Measurements from ENCODE around the gene GGA1.
A peak's percentile ranks its signal among the peaks of the same experiment; 100 is the strongest.
"Not testable (repeated sequence)": the region's sequence is repeated elsewhere in the genome, so short reads cannot be mapped to it uniquely, and the experiment has no call there.

The GGA1 gene

GRCh38 chr22:37656583-37656982, 47.9 kb downstream of the GGA1 start:
- not testable (repeated sequence) for DNase-seq

GRCh38 chr22:37657590-37658132, 49.0 kb downstream of the GGA1 start:
- no peak for DNase-seq

GRCh38 chr22:37658133-37659065, 49.8 kb downstream of the GGA1 start, which contains the start of gene PDXP:
PDXP (plus strand) TSS chr22:37658723; CDS start chr22:37658783, 60 bp downstream.
- DNase-seq: peak; percentile 98

DNA sequence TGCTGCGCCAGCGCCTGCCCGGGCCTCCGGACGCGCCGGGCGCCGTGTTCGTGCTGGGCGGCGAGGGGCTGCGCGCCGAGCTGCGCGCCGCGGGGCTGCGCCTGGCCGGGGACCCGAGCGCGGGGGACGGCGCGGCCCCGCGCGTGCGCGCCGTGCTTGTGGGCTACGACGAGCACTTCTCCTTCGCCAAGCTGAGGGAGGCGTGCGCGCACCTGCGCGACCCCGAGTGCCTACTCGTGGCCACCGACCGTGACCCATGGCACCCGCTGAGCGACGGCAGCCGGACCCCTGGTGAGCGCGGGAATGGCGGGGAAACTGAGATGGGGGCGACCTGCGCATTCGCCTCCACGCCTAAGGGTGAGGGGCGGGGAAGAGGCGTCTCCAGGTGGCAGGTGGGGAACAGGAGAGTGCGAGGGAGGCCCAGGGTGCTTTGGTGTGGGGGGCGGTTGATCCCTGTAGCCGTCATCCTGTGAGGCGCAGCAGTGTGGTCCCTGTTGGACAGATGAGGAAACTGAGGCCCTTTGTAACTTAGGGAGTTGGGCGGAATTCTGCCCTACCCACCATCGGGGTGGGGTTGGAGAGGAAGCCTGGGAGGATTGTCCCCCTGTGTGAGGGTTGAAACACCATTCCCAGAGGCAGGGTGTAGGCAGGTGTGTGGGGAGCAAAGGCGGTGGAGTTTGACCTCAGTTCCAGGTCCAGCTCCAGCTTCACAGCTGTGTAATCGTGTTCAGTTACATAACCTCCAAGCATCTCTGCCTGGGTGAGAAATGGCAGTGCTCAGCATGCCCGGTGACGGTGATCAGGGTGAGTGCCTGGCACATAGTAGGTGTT, 50.6 kb downstream of the GGA1 start:
- DNase-seq: no peak

- DNase-seq: no peak
Observed at GRCh38 chr22:37659897-37660708, 51.5 kb downstream of the GGA1 start.

DNA sequence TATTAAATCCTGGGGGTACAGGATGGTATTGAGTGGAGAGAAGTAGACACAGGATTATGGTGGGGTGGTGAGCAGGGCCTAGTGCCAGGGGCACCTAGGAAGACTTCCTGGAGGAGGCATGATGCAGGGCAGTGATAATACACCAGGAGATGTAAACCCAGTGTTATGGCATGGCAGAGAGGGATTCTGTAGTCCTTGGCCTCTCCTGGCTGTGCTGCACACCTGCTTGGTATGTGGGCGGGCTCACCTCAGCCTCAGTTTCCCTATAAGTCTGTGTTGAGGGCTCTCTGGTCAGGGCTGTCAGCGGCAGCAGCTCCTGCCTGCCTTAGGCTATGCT, 52.0 kb downstream of the GGA1 start:
- DNase-seq: no peak

DNA sequence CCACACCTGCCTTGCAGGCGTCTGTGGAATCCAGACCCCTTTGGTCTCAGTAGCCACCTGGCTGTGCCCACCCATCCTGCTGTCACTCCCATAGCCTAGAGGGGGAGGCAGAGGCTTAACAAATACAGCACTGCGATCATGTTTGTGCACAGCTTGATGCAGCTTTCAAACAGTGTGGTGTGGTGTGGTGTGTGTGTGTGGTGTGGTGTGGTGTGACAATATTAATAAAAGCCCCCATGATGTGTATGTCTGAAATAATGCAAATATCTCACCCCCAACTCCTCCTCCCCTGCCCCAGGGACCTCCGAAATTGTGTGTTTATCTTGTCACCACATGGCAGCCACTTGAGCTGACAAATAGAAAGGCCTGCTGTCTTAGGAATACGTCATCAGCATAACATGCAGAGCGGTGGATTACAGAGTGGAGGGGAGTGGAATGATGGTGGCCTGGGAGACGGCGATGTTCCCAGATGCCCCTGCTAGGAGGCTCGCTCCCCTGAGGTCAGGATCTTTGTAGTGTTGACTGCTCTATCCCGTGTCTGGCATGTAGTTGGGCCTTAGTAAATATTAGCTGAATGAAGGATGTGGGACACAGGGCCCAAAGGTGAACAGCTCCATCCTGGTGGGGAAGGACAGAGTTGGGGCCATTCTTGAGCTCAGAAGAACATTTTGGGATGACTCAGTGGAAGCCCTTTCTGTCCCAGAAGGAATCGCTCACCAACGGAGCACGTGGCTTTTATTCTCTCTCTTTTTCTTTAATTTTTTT, 52.7 kb downstream of the GGA1 start:
- no peak for DNase-seq

DNA sequence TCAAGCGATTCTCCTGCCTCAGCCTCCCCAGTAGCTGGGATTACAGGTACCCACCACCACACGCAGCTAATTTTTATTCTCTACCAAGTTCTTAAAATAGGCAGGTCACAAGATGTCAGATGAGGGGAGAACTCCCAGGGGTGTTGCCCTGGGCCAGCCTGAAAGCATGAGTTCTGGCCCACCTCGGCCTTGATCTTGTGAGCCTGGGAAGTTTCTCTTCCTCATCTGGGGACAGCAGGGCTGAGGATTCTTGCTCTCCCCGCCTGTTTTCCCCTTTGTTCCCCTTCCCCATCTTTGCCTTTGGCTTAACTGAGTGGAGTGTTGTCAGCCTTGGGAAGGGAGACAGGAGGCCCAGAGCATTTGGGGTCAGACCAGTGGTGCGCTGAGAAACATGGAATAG, 53.4 kb downstream of the GGA1 start:
- DNase-seq: no peak

DNA sequence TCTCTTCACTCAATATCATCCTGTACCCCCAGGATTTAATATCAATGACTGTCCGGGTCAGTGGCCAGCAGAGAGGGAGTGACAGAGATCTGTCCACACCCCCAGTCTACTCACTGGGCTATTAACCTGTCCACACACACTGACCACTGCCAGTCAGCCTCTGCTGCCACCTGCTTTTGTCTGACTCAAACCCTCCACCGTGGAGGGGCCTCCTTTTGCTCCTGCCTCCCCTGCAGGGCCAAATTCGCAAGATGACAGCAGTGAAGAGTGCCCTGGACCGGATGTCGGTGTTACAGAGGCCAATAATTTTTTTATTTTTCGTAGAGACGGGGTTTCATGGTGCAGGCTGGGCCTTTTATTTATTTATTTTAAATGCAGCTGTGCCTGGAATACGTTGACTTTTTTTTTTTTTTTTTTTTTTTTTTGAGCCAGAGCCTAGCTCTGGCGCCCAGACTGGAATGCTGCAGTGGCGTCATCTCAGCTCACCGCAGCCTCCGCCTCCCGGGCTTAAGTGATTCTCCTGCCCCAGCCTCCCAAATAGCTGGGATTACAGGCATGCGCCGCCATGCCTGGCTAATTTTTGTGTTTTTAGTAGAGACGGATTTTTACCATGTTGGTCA, 55.0 kb downstream of the GGA1 start:
- DNase-seq: no peak

DNA sequence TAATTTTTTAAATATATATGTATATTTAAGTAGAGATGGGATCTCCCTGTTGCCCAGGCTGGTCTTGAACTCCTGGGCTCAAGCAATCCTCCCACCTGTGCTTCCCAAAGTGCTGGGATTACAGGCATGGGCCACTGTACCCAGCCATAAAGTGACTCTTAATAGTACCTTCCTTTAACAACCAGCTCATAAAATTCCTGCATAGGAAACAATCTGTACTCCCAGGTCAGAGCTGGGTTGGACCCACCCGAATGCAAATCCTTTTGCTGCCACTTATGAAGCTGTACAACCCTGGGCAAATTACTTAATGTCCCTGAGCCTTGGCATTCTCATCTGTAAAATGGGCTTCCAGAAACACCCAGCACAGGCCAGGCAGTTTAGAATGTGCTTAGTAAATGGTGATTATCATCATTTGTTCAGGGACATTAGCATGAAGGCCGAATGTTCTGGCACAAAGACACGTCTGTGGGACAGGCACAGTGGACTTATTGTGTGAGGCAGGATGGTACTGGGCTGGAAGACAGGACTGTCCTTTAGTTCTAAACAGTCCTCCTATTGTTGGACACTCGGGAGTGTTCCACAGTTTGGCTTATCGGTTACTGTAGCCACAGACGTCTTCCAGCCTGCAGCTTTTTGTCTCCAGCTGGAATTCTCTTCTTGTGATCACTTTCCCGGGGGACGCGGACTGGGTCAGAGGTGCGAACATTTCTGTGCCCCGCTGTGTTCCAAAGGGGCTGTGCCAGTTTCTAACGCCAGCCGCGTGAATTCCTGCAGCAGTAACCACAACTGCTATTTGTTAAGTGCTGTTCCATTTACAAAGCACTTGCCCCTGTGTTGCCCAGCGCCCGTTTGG, 55.8 kb downstream of the GGA1 start:
- DNase-seq: no peak

GRCh38 chr22:37665487-37665886, 56.9 kb downstream of the GGA1 start:
- no peak for DNase-seq

GRCh38 chr22:37669586-37669985, 61.0 kb downstream of the GGA1 start:
- DNase-seq: no peak

GRCh38 chr22:37672206-37672919, 63.7 kb downstream of the GGA1 start:
- DNase-seq: no peak

- DNase-seq: no peak
Observed at GRCh38 chr22:37672920-37673455, 64.4 kb downstream of the GGA1 start.

DNA sequence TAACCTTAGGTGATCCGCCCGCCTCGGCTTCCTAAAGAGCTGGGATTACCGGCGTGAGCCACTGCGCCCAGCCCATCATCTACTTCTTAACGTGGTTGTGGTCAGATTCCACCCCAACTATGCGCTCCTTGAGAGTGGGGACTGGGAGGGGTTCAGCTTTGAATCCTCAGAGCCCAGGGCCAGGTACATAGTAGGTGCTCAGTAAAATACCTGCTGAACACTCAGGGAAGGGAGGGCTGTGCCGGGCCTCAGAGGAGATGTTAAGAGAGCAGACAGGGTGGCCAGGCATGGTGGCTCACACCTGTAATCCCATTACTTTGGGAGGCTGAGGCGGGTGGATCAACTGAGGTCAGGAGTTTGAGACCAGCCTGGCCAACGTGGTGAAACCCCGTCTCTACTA, 65.6 kb downstream of the GGA1 start:
- DNase-seq: no peak

DNA sequence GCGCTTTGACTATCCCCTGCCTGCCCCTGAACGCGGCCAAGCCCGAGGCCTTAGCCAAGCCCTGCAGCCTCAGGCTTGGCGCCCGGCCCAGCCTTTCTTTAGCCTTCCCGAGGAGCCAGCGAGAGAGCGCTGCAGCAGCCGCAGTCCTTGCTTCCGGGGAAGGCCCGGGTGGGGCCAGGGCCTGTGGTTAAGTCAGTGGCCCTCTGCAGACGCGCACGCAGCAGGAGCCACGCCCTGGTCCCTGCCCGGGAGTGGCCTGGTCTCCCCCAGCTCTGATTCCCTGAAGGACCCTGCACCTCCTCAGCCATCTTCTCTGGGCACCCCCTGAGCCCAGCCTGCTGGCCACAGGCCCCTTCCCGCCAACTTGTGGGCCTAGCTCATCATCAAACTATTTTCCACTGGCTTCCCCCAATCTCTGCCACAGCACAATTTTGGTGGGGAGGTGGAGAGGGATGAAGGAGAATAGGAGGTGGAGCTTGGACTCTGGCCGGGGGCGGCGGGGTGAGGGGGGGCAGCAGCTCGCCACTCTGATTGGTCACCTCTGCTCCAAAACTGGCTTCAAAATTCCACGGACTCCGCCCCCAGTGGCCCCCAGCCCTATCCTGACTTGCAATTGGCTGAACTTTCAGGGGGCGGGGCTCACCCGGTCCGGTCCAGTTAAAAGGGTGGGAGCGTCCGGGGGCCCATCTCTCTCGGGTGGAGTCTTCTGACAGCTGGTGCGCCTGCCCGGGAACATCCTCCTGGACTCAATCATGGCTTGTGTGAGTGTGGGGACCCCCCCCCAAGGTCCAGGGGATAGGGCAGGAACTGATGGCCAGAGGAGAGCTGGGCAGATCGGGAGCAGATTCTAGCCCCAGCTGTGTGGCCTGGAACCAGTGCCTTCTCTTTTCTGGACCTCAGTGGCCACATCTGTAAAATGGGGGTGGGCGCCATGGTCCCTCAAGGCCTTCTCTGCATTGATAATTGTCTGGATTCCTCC, 66.6 kb downstream of the GGA1 start, which contains the start of gene LGALS1:
TSS of gene LGALS1 (plus strand) at position 686 of the 979 bp plus-strand sequence. CDS start at position 753, 67 bp downstream.
- DNase-seq: peak; percentile 52

GRCh38 chr22:37675930-37676735, 67.5 kb downstream of the GGA1 start:
- no peak for DNase-seq

All from stimulated activated CD4-positive, alpha-beta T cell treated with anti-CD3 and anti-CD28 coated beads, Interleukin-4, amount 100 ng/mL, for 24 hours (primary cell).